Bronchial epithelial cell (primary cell): ENCODE measurements around the gene PPM1F. TPM values are rescaled to one million over a fixed set of nuclear protein-coding genes. Genes with fewer than 3 reads are reported as not detected.
A peak's percentile ranks its signal among the peaks of the same experiment; 100 is the strongest.

Experiments used
- DNase-seq: peaks from one replicate; pipeline ENCODE4 v3.0.0-alpha.2; 2010; ENCODE audit warnings: low read depth
- FAIRE-seq: peaks from 2 replicates; lab custom pipeline; 2011; peaks lifted over from hg19 to GRCh38; lab: Jason Lieb, UNC
- H3K27me3 ChIP-seq: 2 replicates; pipeline ENCODE4 v1.5.1; 2011; ENCODE audit warnings: low read length; ENCODE audit not compliant: control insufficient read depth, insufficient read depth
- H3K36me3 ChIP-seq: 2 replicates; pipeline ENCODE4 v1.5.1; 2011; ENCODE audit warnings: low read length; ENCODE audit not compliant: control insufficient read depth, insufficient read depth
- H3K4me3 ChIP-seq: 2 replicates; pipeline ENCODE4 v1.5.1; 2011; ENCODE audit warnings: mild to moderate bottlenecking, low read depth, low read length, control low read depth
- CTCF ChIP-seq: IDR thresholded peaks from 2 replicates; pipeline ENCODE4 v1.5.1; 2011; ENCODE audit warnings: mild to moderate bottlenecking, moderate library complexity, low read length, control low read depth, inconsistent platforms; ENCODE audit not compliant: insufficient read depth, severe bottlenecking
- total RNA-seq: library from RNA; depleted of rRNA; stranded (reverse); fragments of >200 nt; gene quantifications from 2 replicates; pipeline ENCODE4 v1.2.1, GENCODE V29; 2014

The PPM1F gene
- total RNA-seq, 1 donor from 2014 or later: 16.1 TPM

GRCh38 chr22:21948824-21949568, 3.7 kb downstream of the PPM1F start:
- FAIRE-seq (no peak), DNase-seq (no peak)

GRCh38 chr22:21948390-21948789, 4.3 kb downstream of the PPM1F start:
- no peak for DNase-seq
- H3K27me3 ChIP-seq: no peaks in the 10 kb centered on the region
- no peak for FAIRE-seq
- peaks cover 14% of the 10 kb centered on the region for H3K36me3 ChIP-seq
- H3K4me3 ChIP-seq: no peak overlapping the region
- no peak for TF ChIP-seq CTCF

More at GRCh38 chr22:21948824-21949568, 3.7 kb downstream of the PPM1F start:
- Histone ChIP-seq H3K27me3 (no peaks in the 10 kb centered on the region), H3K4me3 (no peak overlapping the region), H3K36me3 (peaks cover 14% of the 10 kb centered on the region)
- TF ChIP-seq CTCF: no peak

GRCh38 chr22:21947040-21948014, 5.3 kb downstream of the PPM1F start:
- Histone ChIP-seq H3K36me3 (peaks cover 14% of the 10 kb centered on the region), H3K27me3 (no peaks in the 10 kb centered on the region), H3K4me3 (no peak overlapping the region)
- TF ChIP-seq CTCF: peak; percentile 57
- peak; percentile 59 for DNase-seq
- FAIRE-seq: no peak

GRCh38 chr22:21946262-21946925, 6.3 kb downstream of the PPM1F start:
- DNase-seq (no peak), FAIRE-seq (no peak)
- H3K27me3 ChIP-seq: no peaks in the 10 kb centered on the region
- no peak for TF ChIP-seq CTCF
- no peak overlapping the region for H3K4me3 ChIP-seq
- peaks cover 14% of the 10 kb centered on the region for H3K36me3 ChIP-seq

- no peak overlapping the region for H3K4me3 ChIP-seq
- DNase-seq: no peak
- peaks cover 15% of the 10 kb centered on the region for H3K36me3 ChIP-seq
- FAIRE-seq: no peak
- no peak for TF ChIP-seq CTCF
- no peaks in the 10 kb centered on the region for H3K27me3 ChIP-seq
These were observed 7.0 kb downstream of the PPM1F start for GRCh38 chr22:21945453-21946261.
